Measurements from ENCODE around the gene ZNF318. TPM values are rescaled to one million over a fixed set of nuclear protein-coding genes. Genes with fewer than 3 reads are reported as not detected.

Gene ZNF318
- total and polyA plus RNA-seq, 2 donors (not counting 3 experiments of a cell fraction or from before 2014, with no cell fraction given): 7.1 to 13.6 TPM

- ChIA-PET CTCF (no interaction called here), POLR2A (no interaction called here)
- DNase-seq (ENCODE audit: low read depth, low spot score) (no peak), FAIRE-seq (no peak)
- H3K9me1 ChIP-seq (replicated peaks; ENCODE audit: control insufficient read depth, extremely low read depth, insufficient read depth, low read length): no peaks in the 10 kb centered on the region
- H3K9ac ChIP-seq (replicated peaks; ENCODE audit: extremely low read depth, insufficient read depth, low read length): no peak overlapping the region
- no peaks in the 10 kb centered on the region for H3K79me2 ChIP-seq (ENCODE audit: control insufficient read depth, insufficient read depth, low read length)
- dilution Hi-C loops (cut with MboI; ENCODE audit: extremely low pct_ligation_motif_present, low sequenced_read_pairs): no loop called here
- no peaks in the 10 kb centered on the region for H3K36me3 ChIP-seq (ENCODE audit: control insufficient read depth in 2 of 2, extremely low read depth in 1 of 2, insufficient read depth in 2 of 2, low read length in 2 of 2)
- no peaks in the 10 kb centered on the region for H4K20me1 ChIP-seq (replicated peaks; ENCODE audit: control insufficient read depth, extremely low read depth, insufficient read depth, low read length)
- intact Hi-C loops (cut with micrococcal nuclease): no loop called here
- H3K27me3 ChIP-seq (ENCODE audit: control insufficient read depth in 2 of 2, insufficient read depth in 2 of 2, low read length in 2 of 2): peaks cover 7 to 9% of the 10 kb centered on the region in 2 experiments
- no peak overlapping the region for H3K4me3 ChIP-seq (replicated peaks in 1 of 3; ENCODE audit: insufficient read depth in 1 of 3, low read depth in 1 of 3, low read length in 3 of 3)
- H3K27ac ChIP-seq (ENCODE audit: insufficient read depth, low read depth, low read length): no peak overlapping the region
- TF ChIP-seq, protein P1, sequence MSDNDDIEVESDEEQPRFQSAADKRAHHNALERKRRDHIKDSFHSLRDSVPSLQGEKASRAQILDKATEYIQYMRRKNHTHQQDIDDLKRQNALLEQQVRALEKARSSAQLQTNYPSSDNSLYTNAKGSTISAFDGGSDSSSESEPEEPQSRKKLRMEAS (IDR thresholded peaks at IDR 0.05; ENCODE audit: insufficient read depth, insufficient read length): no peak
- TF ChIP-seq JUN (IDR thresholded peaks at IDR 0.05; ENCODE audit: borderline replicate concordance, insufficient read depth, insufficient read length, low read depth) (no peak), FOS (IDR thresholded peaks at IDR 0.05; ENCODE audit: borderline replicate concordance, insufficient read depth, low read length) (no peak), POLR2A (IDR thresholded peaks at IDR 0.05; ENCODE audit: low read depth, low read length) (no peak), GATA2 (IDR thresholded peaks at IDR 0.05; ENCODE audit: insufficient read depth, insufficient read length, low read depth, low read length) (no peak), POLR2AphosphoS5 (IDR thresholded peaks at IDR 0.05; ENCODE audit: insufficient read depth, low read depth, low read length) (no peak), EZH2 (IDR thresholded peaks at IDR 0.05; ENCODE audit: borderline replicate concordance, low read depth, low read length, severe bottlenecking) (no peak), MYC (IDR thresholded peaks at IDR 0.05; ENCODE audit: low read depth, low read length) (no peak)
- TF ChIP-seq, protein P2, sequence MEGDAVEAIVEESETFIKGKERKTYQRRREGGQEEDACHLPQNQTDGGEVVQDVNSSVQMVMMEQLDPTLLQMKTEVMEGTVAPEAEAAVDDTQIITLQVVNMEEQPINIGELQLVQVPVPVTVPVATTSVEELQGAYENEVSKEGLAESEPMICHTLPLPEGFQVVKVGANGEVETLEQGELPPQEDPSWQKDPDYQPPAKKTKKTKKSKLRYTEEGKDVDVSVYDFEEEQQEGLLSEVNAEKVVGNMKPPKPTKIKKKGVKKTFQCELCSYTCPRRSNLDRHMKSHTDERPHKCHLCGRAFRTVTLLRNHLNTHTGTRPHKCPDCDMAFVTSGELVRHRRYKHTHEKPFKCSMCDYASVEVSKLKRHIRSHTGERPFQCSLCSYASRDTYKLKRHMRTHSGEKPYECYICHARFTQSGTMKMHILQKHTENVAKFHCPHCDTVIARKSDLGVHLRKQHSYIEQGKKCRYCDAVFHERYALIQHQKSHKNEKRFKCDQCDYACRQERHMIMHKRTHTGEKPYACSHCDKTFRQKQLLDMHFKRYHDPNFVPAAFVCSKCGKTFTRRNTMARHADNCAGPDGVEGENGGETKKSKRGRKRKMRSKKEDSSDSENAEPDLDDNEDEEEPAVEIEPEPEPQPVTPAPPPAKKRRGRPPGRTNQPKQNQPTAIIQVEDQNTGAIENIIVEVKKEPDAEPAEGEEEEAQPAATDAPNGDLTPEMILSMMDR (IDR thresholded peaks at IDR 0.05; ENCODE audit: extremely low read depth in 1 of 2, insufficient read depth in 1 of 2, low read depth in 1 of 2, low read length in 2 of 2): no peak
- no peaks in the 10 kb centered on the region for H3K4me1 ChIP-seq (ENCODE audit: control insufficient read depth, extremely low read depth, insufficient read depth, low read length)
- H3K4me2 ChIP-seq (ENCODE audit: insufficient read depth, low read length): no peak overlapping the region
- H2AFZ ChIP-seq (ENCODE audit: low read depth, low read length): no peak overlapping the region
- BruUV-seq (replicated peaks): no TSS peak
- no peaks in the 10 kb centered on the region for H3K9me3 ChIP-seq (replicated peaks; ENCODE audit: control insufficient read depth, insufficient read depth, low read length)
Measured at GRCh38 chr6:43399932-43400487, 30.6 kb upstream of the ZNF318 start.
